Astrocyte of the cerebellum (primary cell): ENCODE measurements around the gene XPOT.

Experiments
- DNase-seq: peaks from one replicate; pipeline ENCODE4 v3.0.0-alpha.2; 2011; ENCODE audit warnings: low read depth
- H3K4me3 ChIP-seq: 2 replicates; pipeline ENCODE4 v1.5.1; 2011; ENCODE audit warnings: mild to moderate bottlenecking, low read depth, low read length, moderate library complexity
- CTCF ChIP-seq: IDR thresholded peaks from 2 replicates; pipeline ENCODE4 v1.5.1; 2012; ENCODE audit warnings: low read length, low read depth, moderate library complexity, mild to moderate bottlenecking; ENCODE audit errors: missing control alignments
- in situ Hi-C: cut with HindIII; loops from 2 replicates; pipeline ENCODE4 v1.10.0; 2017; ENCODE audit warnings: low sequenced_read_pairs

XPOT gene

GRCh38 chr12:64387197-64387816, 16.9 kb upstream of the XPOT start:
- no peak overlapping the region for H3K4me3 ChIP-seq
- TF ChIP-seq CTCF, result no peak
- in situ Hi-C loops, result no loop called here
- no peak for DNase-seq

GRCh38 chr12:64389154-64389553, 15.0 kb upstream of the XPOT start:
- DNase-seq, result no peak
- H3K4me3 ChIP-seq, result no peak overlapping the region
- in situ Hi-C loops, result no loop called here
- no peak for TF ChIP-seq CTCF

GRCh38 chr12:64390275-64390851, 13.8 kb upstream of the XPOT start, which contains the start of gene C12orf56:
Gene C12orf56 (minus strand): TSS chr12:64390758. CDS start chr12:64390565, 193 bp downstream.
- in situ Hi-C loops, result no loop called here
- no peak for TF ChIP-seq CTCF
- DNase-seq, result no peak
- peak within 1 kb of the TSS; percentile 40 for H3K4me3 ChIP-seq

- TF ChIP-seq CTCF, result peak; percentile 33
- no peak overlapping the region for H3K4me3 ChIP-seq
- DNase-seq, result no peak
- in situ Hi-C loops, result no loop called here
Measured at GRCh38 chr12:64392221-64392620, 12.0 kb upstream of the XPOT start.

GRCh38 chr12:64395739-64396138, 8.5 kb upstream of the XPOT start:
- no peak overlapping the region for H3K4me3 ChIP-seq
- no peak for DNase-seq
- in situ Hi-C loops, result no loop called here
- no peak for TF ChIP-seq CTCF

GRCh38 chr12:64400041-64400440, 4.2 kb upstream of the XPOT start:
- in situ Hi-C loops, result no loop called here
- H3K4me3 ChIP-seq, result no peak overlapping the region
- TF ChIP-seq CTCF, result no peak
- no peak for DNase-seq

GRCh38 chr12:64402181-64402580, 2.0 kb upstream of the XPOT start:
- TF ChIP-seq CTCF, result no peak
- no peak for DNase-seq
- no peak overlapping the region for H3K4me3 ChIP-seq
- in situ Hi-C loops, result no loop called here
